Measurements from ENCODE around the gene PSD.

GRCh38 chr10:102450124-102450373 is 31.5 kb upstream of the PSD start:
- TF ChIP-seq CTCF (IDR thresholded peaks at IDR 0.05; ENCODE audit: extremely low read depth in 1 of 2, insufficient read depth in 1 of 2, low read depth in 1 of 2, low read length in 2 of 2), result no peak
- TF ChIP-seq MYC (IDR thresholded peaks at IDR 0.05; ENCODE audit: low read depth, low read length), result no peak
- TF ChIP-seq POLR2AphosphoS5 (IDR thresholded peaks at IDR 0.05; ENCODE audit: insufficient read depth, low read depth, low read length), result no peak
- TF ChIP-seq POLR2A (IDR thresholded peaks at IDR 0.05; ENCODE audit: low read depth, low read length), result no peak
- TF ChIP-seq JUN (IDR thresholded peaks at IDR 0.05; ENCODE audit: borderline replicate concordance, insufficient read depth, insufficient read length, low read depth), result no peak
- TF ChIP-seq EZH2 (IDR thresholded peaks at IDR 0.05; ENCODE audit: borderline replicate concordance, low read depth, low read length, severe bottlenecking), result no peak
